Gastroesophageal sphincter (tissue), 4 donors: ENCODE measurements around the gene RNF183. TPM values are rescaled to one million over a fixed set of nuclear protein-coding genes. Genes with fewer than 3 reads are reported as not detected.
"Not testable (repeated sequence)": the region's sequence is repeated elsewhere in the genome, so short reads cannot be mapped to it uniquely, and the experiment has no call there.

ENCODE experiments used
- ATAC-seq: fragments of 150-250 bp; one replicate; pipeline ENCODE4 v1.9.1; 2016; ENCODE audit warnings: mild to moderate bottlenecking, moderate library complexity
- H3K27ac ChIP-seq, 4 donors: fragments of 200-600 bp; sonication (generic) in 3 of 4; 1 replicate in 3 of 4; 2 replicates in 1 of 4; pipeline ENCODE4 v1.5.1; 2016 to 2019
- H3K27me3 ChIP-seq: fragments of 200-600 bp; sonication (generic); one replicate; pipeline ENCODE4 v1.5.1; 2019
- H3K36me3 ChIP-seq, 2 donors: fragments of 200-600 bp; sonication (generic); one replicate each; pipeline ENCODE4 v1.5.1; 2019; ENCODE audit warnings: control low read depth in 1 of 2
- H3K4me1 ChIP-seq, 3 donors: fragments of 200-600 bp; sonication (generic); 1 replicate in 2 of 3; 2 replicates in 1 of 3; pipeline ENCODE4 v1.5.1; 2016 to 2019; ENCODE audit warnings: control low read depth in 2 of 3
- H3K4me3 ChIP-seq, 2 donors: fragments of 200-600 bp; sonication (generic); one replicate each; pipeline ENCODE4 v1.5.1; 2019; ENCODE audit warnings: mild to moderate bottlenecking in 1 of 2, moderate library complexity in 1 of 2
- H3K9me3 ChIP-seq, 3 donors: fragments of 200-600 bp; sonication (generic); one replicate each; pipeline ENCODE4 v1.5.1; 2017 to 2019; ENCODE audit warnings: control low read depth in 2 of 3
- EP300 ChIP-seq: sonication (generic); formaldehyde crosslinking; IDR thresholded peaks from one replicate; pipeline ENCODE4 v1.6.1; 2017; ENCODE audit warnings: antibody characterized with exemption, mild to moderate bottlenecking
- POLR2A ChIP-seq, 2 donors: fragments of 450-650 bp; IDR thresholded peaks; one replicate each; pipeline ENCODE4 v1.6.1; 2017; ENCODE audit warnings: antibody characterized with exemption in 2 of 2, mild to moderate bottlenecking in 2 of 2, moderate library complexity in 1 of 2
- POLR2AphosphoS5 ChIP-seq: sonication (generic); formaldehyde crosslinking; IDR thresholded peaks from one replicate; pipeline ENCODE4 v1.6.1; 2017; ENCODE audit warnings: antibody characterized with exemption
- WGBS, 2 donors: methylation state at CpG; one replicate each; pipeline ENCODE4 v1.1.5; 2018; ENCODE audit warnings: low coverage in 1 of 2; 5-methylcytosine and 5-hydroxymethylcytosine counted together
- total RNA-seq, 4 donors: library from RNA; depleted of rRNA; stranded (reverse); fragments of >200 nt; gene quantifications; one replicate each; pipeline ENCODE4 v1.1.0, GENCODE V29; 2016
- TF ChIP-seq, protein P1 (sequence below), 4 experiments: fragments of 200-600 bp in 2 of 4; fragments of 450-650 bp in 2 of 4; sonication (generic) in 1 of 4; IDR thresholded peaks; one replicate each; pipeline ENCODE4 v1.5.1; 2017 to 2019; ENCODE audit warnings: antibody characterized with exemption in 4 of 4, mild to moderate bottlenecking in 2 of 4, moderate library complexity in 2 of 4

RNF183 gene
- total RNA-seq, 4 donors from 2014 or later = 0.37 TPM; not detected in 3

DNA sequence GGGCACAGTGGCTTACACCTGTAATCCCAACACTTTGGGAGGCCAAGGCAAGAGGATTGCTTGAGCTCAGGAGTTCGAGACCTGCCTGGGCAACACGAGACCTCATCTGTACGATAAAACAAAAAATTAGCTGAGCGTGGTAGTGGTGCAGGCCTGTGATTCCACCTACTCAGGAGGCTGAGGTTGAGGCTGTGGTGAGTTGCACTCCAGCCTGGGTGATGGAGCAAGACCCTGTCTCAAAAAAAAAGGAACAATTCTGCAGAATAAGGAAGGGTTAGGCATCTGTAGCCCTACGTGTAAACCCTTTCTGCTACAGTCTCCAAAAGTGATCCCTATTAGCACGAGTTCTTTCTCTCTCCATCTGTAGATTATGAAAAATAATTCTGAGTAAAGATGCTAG, 47.7 kb downstream of the RNF183 start:
- WGBS, 2 donors = 79 to 92% methylated on average over 6 of the region's 6 CpGs
- TF ChIP-seq POLR2AphosphoS5 (no peak), POLR2A (IDR thresholded peaks at IDR 0.05) (no peak)
- no peak for ATAC-seq
- Histone ChIP-seq H3K4me1 (no peaks in the 10 kb centered on the region), H3K36me3 (peaks cover 0 to 57% of the 10 kb centered on the region in 2 donors), H3K27me3 (no peaks in the 10 kb centered on the region), H3K9me3 (no peaks in the 10 kb centered on the region), H3K4me3 (no peak overlapping the region), H3K27ac (no peak overlapping the region)

DNA sequence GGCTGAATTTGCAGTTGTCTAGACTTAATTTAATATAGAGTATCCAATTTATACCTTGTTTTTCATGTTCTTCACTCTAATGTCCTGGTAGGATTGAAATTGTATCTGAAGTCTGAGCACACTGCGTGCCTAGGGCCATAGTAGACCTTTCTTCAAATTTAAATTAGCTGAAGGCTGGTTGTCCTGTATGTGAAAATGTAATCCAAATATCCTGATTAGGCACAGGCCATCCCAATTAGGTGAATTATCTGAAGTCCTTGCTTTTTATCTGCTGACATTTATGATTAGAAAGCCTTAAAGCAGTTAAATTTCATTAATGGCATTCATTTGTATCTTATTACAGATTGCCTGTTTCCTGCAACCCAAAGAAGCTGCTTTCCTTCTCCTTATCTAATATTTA, 48.2 kb downstream of the RNF183 start:
- ATAC-seq = no peak
- TF ChIP-seq EP300 = no peak
- TF ChIP-seq, protein P1, sequence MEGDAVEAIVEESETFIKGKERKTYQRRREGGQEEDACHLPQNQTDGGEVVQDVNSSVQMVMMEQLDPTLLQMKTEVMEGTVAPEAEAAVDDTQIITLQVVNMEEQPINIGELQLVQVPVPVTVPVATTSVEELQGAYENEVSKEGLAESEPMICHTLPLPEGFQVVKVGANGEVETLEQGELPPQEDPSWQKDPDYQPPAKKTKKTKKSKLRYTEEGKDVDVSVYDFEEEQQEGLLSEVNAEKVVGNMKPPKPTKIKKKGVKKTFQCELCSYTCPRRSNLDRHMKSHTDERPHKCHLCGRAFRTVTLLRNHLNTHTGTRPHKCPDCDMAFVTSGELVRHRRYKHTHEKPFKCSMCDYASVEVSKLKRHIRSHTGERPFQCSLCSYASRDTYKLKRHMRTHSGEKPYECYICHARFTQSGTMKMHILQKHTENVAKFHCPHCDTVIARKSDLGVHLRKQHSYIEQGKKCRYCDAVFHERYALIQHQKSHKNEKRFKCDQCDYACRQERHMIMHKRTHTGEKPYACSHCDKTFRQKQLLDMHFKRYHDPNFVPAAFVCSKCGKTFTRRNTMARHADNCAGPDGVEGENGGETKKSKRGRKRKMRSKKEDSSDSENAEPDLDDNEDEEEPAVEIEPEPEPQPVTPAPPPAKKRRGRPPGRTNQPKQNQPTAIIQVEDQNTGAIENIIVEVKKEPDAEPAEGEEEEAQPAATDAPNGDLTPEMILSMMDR (IDR thresholded peaks at IDR 0.05) = no peak
- no peak for TF ChIP-seq POLR2AphosphoS5
- no peak for TF ChIP-seq POLR2A (IDR thresholded peaks at IDR 0.05)
- 100% methylated on average over 1 of the region's 1 CpG for WGBS, 2 donors

DNA sequence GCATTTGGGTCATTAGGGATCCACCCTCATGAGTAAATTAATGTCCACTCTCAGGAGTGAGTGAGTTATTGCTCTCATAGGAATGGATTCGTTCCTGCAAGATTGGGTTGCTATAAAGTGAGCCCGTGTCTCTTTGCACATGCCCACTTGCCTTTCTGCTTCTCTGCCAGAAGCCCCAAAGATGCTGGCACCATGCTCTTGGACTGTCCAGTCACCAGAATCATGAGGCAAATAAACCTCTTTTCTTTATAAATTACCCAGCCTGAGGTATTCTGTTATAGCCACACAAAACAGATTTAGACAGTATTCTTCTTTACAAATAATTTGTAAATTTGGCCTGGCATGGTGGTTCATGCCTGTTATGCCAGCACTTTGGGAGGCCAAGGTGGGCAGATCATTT, 52.4 kb downstream of the RNF183 start:
- no peak for ATAC-seq
- Histone ChIP-seq H3K4me3 (no peak overlapping the region), H3K27me3 (no peaks in the 10 kb centered on the region), H3K27ac (no peak overlapping the region), H3K4me1 (no peaks in the 10 kb centered on the region), H3K9me3 (no peaks in the 10 kb centered on the region), H3K36me3 (peaks cover 0 to 13% of the 10 kb centered on the region in 2 donors)
- WGBS, 2 donors = 95 to 100% methylated on average over 1 to 2 of the region's 2 CpGs
- TF ChIP-seq EP300 = no peak

More for the DNA sequence above, 48.2 kb downstream of the RNF183 start:
- Histone ChIP-seq H3K27ac (no peak overlapping the region), H3K36me3 (peaks cover 0 to 52% of the 10 kb centered on the region in 2 donors), H3K27me3 (no peaks in the 10 kb centered on the region), H3K4me1 (no peaks in the 10 kb centered on the region), H3K4me3 (no peak overlapping the region), H3K9me3 (no peaks in the 10 kb centered on the region)

DNA sequence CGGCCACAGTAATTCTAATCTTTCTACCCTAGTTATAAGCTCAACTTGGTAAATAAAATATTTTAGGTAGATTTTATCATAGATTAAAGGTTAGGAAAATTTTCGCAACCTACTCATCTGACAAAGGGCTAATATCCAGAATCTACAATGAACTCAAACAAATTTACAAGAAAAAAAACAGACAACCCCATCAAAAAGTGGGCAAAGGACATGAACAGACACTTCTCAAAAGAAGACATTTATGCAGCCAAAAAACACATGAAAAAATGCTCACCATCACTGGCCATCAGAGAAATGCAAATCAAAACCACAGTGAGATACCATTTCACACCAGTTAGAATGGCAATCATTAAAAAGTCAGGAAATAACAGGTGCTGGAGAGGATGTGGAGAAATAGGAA, 53.5 kb downstream of the RNF183 start:
- H3K36me3 ChIP-seq, H3K27ac ChIP-seq, H3K4me1 ChIP-seq, H3K27me3 ChIP-seq, H3K4me3 ChIP-seq, ATAC-seq, H3K9me3 ChIP-seq: not testable (repeated sequence)
- WGBS, 2 donors = 100% methylated on average over 1 of the region's 2 CpGs

DNA sequence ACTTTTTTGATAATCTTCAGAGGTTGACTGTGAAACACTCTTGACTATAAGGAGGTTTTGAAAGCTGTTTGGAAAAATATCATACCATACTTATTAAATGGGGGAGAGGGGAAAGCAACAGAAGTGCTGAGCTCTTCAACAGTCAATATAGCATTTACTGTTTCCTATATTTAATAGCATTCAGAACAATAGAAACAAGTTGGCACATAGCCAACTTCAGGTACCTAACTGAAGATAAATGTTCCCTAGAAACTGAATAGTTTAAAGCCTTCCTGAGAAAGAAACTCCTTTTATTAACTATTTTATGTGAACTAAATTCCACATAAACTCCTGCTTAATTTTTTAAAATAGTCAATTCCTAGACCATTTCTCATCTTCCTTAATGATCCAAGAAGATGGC, 55.5 kb downstream of the RNF183 start:
- TF ChIP-seq POLR2A (IDR thresholded peaks at IDR 0.05) (no peak), POLR2AphosphoS5 (no peak), EP300 (no peak)
- TF ChIP-seq, protein P1 (IDR thresholded peaks at IDR 0.05) = no peak
- Histone ChIP-seq H3K36me3 (no peaks in the 10 kb centered on the region), H3K4me1 (no peaks in the 10 kb centered on the region), H3K9me3 (no peaks in the 10 kb centered on the region), H3K4me3 (no peak overlapping the region), H3K27ac (no peak overlapping the region), H3K27me3 (no peaks in the 10 kb centered on the region)
- no peak for ATAC-seq

Other genes with a start within 250 kb of the RNF183 start
- gene ZFP37, start 246.7 kb downstream of the RNF183 start, total RNA-seq = 1 to 10 TPM; 1.9 to 4.7 (median 3.0) TPM
- 10 to 100 TPM in 3 of 4 donors, 1 to 10 TPM in 1; 6.7 to 26.6 (median 13.6) TPM for gene SLC31A2, start 152.4 kb downstream of the RNF183 start, total RNA-seq
- 10 to 100 TPM; 20.2 to 30.7 (median 22.7) TPM for gene FKBP15, start 82.1 kb downstream of the RNF183 start, total RNA-seq
- gene SLC31A1, start 81.8 kb downstream of the RNF183 start, total RNA-seq = 1 to 10 TPM; 8.7 to 9.8 (median 9.4) TPM
- gene CDC26, start 27.8 kb downstream of the RNF183 start, total RNA-seq = 10 to 100 TPM; 31.4 to 54.4 (median 42.1) TPM
- 10 to 100 TPM; 13.4 to 20.5 (median 16.5) TPM for gene PRPF4, start 27.7 kb downstream of the RNF183 start, total RNA-seq
- 1 to 10 TPM; 1.2 to 2.8 (median 2.3) TPM for gene WDR31, start 36.9 kb upstream of the RNF183 start, total RNA-seq
- 1 to 10 TPM in 1 of 4 donors, under 1 TPM in 3; 0.16 to 4.0 (median 0.36) TPM for gene BSPRY, start 46.2 kb upstream of the RNF183 start, total RNA-seq
- 10 to 100 TPM; 17.0 to 31.3 (median 25.1) TPM for gene HDHD3, start 73.6 kb upstream of the RNF183 start, total RNA-seq
- gene ALAD, start 97.9 kb upstream of the RNF183 start, total RNA-seq = 10 to 100 TPM; 17.3 to 34.2 (median 17.9) TPM
- gene POLE3, start 107.3 kb upstream of the RNF183 start, total RNA-seq = 10 to 100 TPM; 32.3 to 47.1 (median 34.6) TPM
- 1 to 10 TPM in 2 of 4 donors, under 1 TPM in 1, not detected in 1; 0.54 to 2.5 (median 1.7) TPM for gene C9orf43, start 107.4 kb upstream of the RNF183 start, total RNA-seq
- 100 to 1,000 TPM in 1 of 4 donors, 10 to 100 TPM in 3; 43.9 to 122 (median 72.7) TPM for gene RGS3, start 160.4 kb upstream of the RNF183 start, total RNA-seq